ENCODE results near the gene SEMA4D.

DNA sequence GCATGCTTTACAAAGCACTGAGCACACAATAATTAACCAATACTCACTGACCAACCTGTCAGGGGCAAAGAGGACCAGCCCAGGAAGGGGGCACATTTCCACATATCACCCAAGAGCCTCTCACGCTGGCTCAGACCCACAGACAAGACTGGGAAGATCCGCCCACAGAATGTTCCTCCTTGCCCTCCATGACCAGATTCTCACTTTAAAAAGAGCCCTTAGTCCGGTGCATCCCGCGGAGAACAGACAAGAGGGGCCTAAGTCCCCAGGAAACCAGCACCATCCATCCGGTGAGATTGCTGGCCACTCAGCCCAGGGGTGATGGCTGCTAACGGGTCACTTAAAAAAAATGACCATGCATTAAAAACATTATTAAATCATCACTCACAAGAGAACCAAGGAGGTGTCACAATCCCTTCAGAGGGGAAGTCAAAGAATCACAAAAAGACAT, 32.9 kb downstream of the SEMA4D start:
- TF ChIP-seq CTCF (IDR thresholded peaks at IDR 0.05; ENCODE audit: low read depth, low read length) (no peak), POLR2A (IDR thresholded peaks at IDR 0.05; ENCODE audit: extremely low read depth, insufficient read length) (no peak), MYC (IDR thresholded peaks at IDR 0.05; ENCODE audit: low read depth, low read length) (no peak)
- TF ChIP-seq, protein P1, sequence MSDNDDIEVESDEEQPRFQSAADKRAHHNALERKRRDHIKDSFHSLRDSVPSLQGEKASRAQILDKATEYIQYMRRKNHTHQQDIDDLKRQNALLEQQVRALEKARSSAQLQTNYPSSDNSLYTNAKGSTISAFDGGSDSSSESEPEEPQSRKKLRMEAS (IDR thresholded peaks at IDR 0.05; ENCODE audit: low read depth, low read length), result no peak

Data from NB4 (cell line).